Psoas muscle (tissue), 8 donors: ENCODE results near the gene INF2. TPM values are rescaled to one million over a fixed set of nuclear protein-coding genes. Genes with fewer than 3 reads are reported as not detected.
"Not testable (repeated sequence)": the region's sequence is repeated elsewhere in the genome, so short reads cannot be mapped to it uniquely, and the experiment has no call there.

ENCODE experiments used
- ATAC-seq, 4 donors: fragments of 200-7000 bp; cut with Tn5 transposase; one replicate each; pipeline ENCODE4 v1.9.1; 2020; ENCODE audit warnings: moderate library complexity in 3 of 4, mild to moderate bottlenecking in 2 of 4
- DNase-seq, 2 donors: peaks; one replicate each; pipeline ENCODE4 v3.0.0-alpha.2; 2020
- H3K27ac ChIP-seq: fragments of 200-600 bp; one replicate; pipeline ENCODE4 v1.8.0; 2022
- H3K27me3 ChIP-seq, 3 donors: fragments of 200-600 bp in 1 of 3; one replicate each; pipeline versions ENCODE4 v1.6.1 to v1.8.0; 2013 to 2022; ENCODE audit warnings: low read length in 2 of 3, mild to moderate bottlenecking in 2 of 3, moderate library complexity in 1 of 3; ENCODE audit not compliant: insufficient read depth in 3 of 3
- H3K36me3 ChIP-seq, 2 donors: fragments of 200-600 bp in 1 of 2; one replicate each; pipeline versions ENCODE4 v1.6.1 to v1.8.0; 2013 to 2022; ENCODE audit warnings: low read depth in 1 of 2, mild to moderate bottlenecking in 1 of 2, moderate library complexity in 1 of 2; ENCODE audit not compliant: insufficient read depth in 1 of 2
- H3K4me1 ChIP-seq: fragments of 200-600 bp; one replicate; pipeline ENCODE4 v1.8.0; 2022
- H3K4me3 ChIP-seq: fragments of 200-600 bp; one replicate; pipeline ENCODE4 v1.8.0; 2022; ENCODE audit warnings: mild to moderate bottlenecking
- H3K9me3 ChIP-seq: fragments of 200-600 bp; one replicate; pipeline ENCODE4 v1.8.0; 2022
- CTCF ChIP-seq: fragments of 200-600 bp; IDR thresholded peaks from one replicate; pipeline ENCODE4 v1.8.0; 2022; ENCODE audit warnings: antibody characterized with exemption
- WGBS, 3 donors: extraction: QIAGEN DNeasy Blood & Tissue Kit; methylation state at CpG; one replicate each; pipeline versions ENCODE4 v1.1.6 to v1.1.7; 2013; 5-methylcytosine and 5-hydroxymethylcytosine counted together
- intact Hi-C, 2 donors: fragments of 100-400 bp; cut with DNase I; formaldehyde crosslinking; loops; one replicate each; pipeline versions ENCODE4 v1.11.0 to v1.14.2; 2022
- polyA plus RNA-seq, 3 donors: library from polyadenylated mRNA; stranded (reverse); fragments of 200-250 nt; gene quantifications; one replicate each; pipeline ENCODE4 v1.2.3, GENCODE V29; 2013
- total RNA-seq, 4 donors: library from RNA; stranded (reverse); fragmentation: NEBNext Ultra II Directional in 2 of 4; extraction: Animal tissue kit (Norgen Biotek cat#: 25700) in 2 of 4; gene quantifications; one replicate each; pipeline versions ENCODE4 v1.2.1 to v1.2.4, GENCODE V29; 2021 to 2023
- donor health status: healthy with polysubstance abuse.
- donor health status: DM: no; HTN: no; CAD: no; lungs with moderate emphysema.
- donor health status: Bipolar disorder and iron deficiency.
- donor health status: healthy.
- donor health status: DM: yes; HTN: yes; CAD: no.
- donor health status: DM: no; HTN: no; CAD: no.
- donor health status: DM: no; HTN: no; CAD: no.
- donor health status: DM: yes; HTN: yes; CAD: no.

The INF2 gene
- total and polyA plus RNA-seq, 7 donors: 12.0 to 29.1 (median 21.6) TPM

- Histone ChIP-seq H3K4me1 (no peaks in the 10 kb centered on the region), H3K27me3 (peaks cover 0 to 36% (median 11%) of the 10 kb centered on the region in 3 donors), H3K9me3 (no peaks in the 10 kb centered on the region), H3K36me3 (no peaks in the 10 kb centered on the region), H3K27ac (no peak overlapping the region), H3K4me3 (no peak overlapping the region)
- intact Hi-C loops: no loop called here
- ATAC-seq (no peak), DNase-seq (no peak)
- WGBS, 3 donors: 57 to 76% (median 68%) methylated on average over 5 of the region's 5 CpGs
- no peak for TF ChIP-seq CTCF
These were observed 30.3 kb upstream of the INF2 start for GRCh38 chr14:104659146-104659545.

- peaks cover 0 to 38% (median 10%) of the 10 kb centered on the region in 3 donors for H3K27me3 ChIP-seq
- no peak overlapping the region for H3K4me3 ChIP-seq
- intact Hi-C loops: no loop called here
- H3K36me3 ChIP-seq: no peaks in the 10 kb centered on the region
- H3K4me1 ChIP-seq: no peaks in the 10 kb centered on the region
- DNase-seq (no peak), ATAC-seq (no peak)
- no peak overlapping the region for H3K27ac ChIP-seq
- 30 to 33% (median 32%) methylated on average over 32 to 43 of the region's 43 CpGs for WGBS, 3 donors
- H3K9me3 ChIP-seq: no peaks in the 10 kb centered on the region
- TF ChIP-seq CTCF: no peak
These were observed 29.5 kb upstream of the INF2 start for GRCh38 chr14:104659764-104660523.

GRCh38 chr14:104660597-104660996, 28.8 kb upstream of the INF2 start:
- DNase-seq (no peak), ATAC-seq (no peak)
- TF ChIP-seq CTCF: no peak
- intact Hi-C loops: no loop called here
- Histone ChIP-seq H3K36me3 (no peaks in the 10 kb centered on the region), H3K4me3 (no peak overlapping the region), H3K27ac (no peak overlapping the region), H3K4me1 (no peaks in the 10 kb centered on the region), H3K9me3 (no peaks in the 10 kb centered on the region), H3K27me3 (peaks cover 0 to 35% (median 10%) of the 10 kb centered on the region in 3 donors)
- 65 to 77% (median 76%) methylated on average over 13 of the region's 13 CpGs for WGBS, 3 donors

GRCh38 chr14:104661086-104661485, 28.3 kb upstream of the INF2 start:
- Histone ChIP-seq H3K4me3 (no peak overlapping the region), H3K4me1 (no peaks in the 10 kb centered on the region), H3K36me3 (no peaks in the 10 kb centered on the region), H3K9me3 (no peaks in the 10 kb centered on the region), H3K27me3 (peaks cover 0 to 34% (median 10%) of the 10 kb centered on the region in 3 donors), H3K27ac (no peak overlapping the region)
- WGBS, 3 donors: 70 to 78% (median 71%) methylated on average over 2 of the region's 2 CpGs
- ATAC-seq (no peak), DNase-seq (no peak)
- TF ChIP-seq CTCF: no peak
- intact Hi-C loops: no loop called here

GRCh38 chr14:104661528-104662157, 27.8 kb upstream of the INF2 start:
- DNase-seq, H3K4me3 ChIP-seq, intact Hi-C loops, H3K9me3 ChIP-seq, ATAC-seq, H3K36me3 ChIP-seq, H3K4me1 ChIP-seq, H3K27ac ChIP-seq: not testable (repeated sequence)
- peaks cover 0 to 34% (median 10%) of the 10 kb centered on the region in 3 donors for H3K27me3 ChIP-seq
- 88 to 92% (median 91%) methylated on average over 11 to 18 of the region's 18 CpGs for WGBS, 3 donors

- H3K36me3 ChIP-seq, H3K9me3 ChIP-seq, intact Hi-C loops, H3K27ac ChIP-seq, H3K4me3 ChIP-seq, ATAC-seq, H3K4me1 ChIP-seq, DNase-seq: not testable (repeated sequence)
- 93 to 98% (median 97%) methylated on average over 14 to 18 of the region's 18 CpGs for WGBS, 3 donors
- H3K27me3 ChIP-seq: peaks cover 0 to 34% (median 10%) of the 10 kb centered on the region in 3 donors
These were observed 26.9 kb upstream of the INF2 start for GRCh38 chr14:104662472-104662871.
